22Rv1 (cell line): Measurements from ENCODE around the gene TPM3.

ENCODE experiments used
- H3K27ac ChIP-seq: fragments of 450-650 bp; 2 replicates; pipeline ENCODE4 v1.5.1; 2017
- ZFX ChIP-seq: fragments of 450-650 bp; IDR thresholded peaks from 2 replicates; pipeline ENCODE4 v1.6.1; 2017; ENCODE audit warnings: antibody characterized with exemption, borderline replicate concordance
- TF ChIP-seq, protein P1 (sequence below): fragments of 450-650 bp; IDR thresholded peaks from 2 replicates; pipeline ENCODE4 v1.5.1; 2017; ENCODE audit warnings: mild to moderate bottlenecking

TPM3 gene

DNA sequence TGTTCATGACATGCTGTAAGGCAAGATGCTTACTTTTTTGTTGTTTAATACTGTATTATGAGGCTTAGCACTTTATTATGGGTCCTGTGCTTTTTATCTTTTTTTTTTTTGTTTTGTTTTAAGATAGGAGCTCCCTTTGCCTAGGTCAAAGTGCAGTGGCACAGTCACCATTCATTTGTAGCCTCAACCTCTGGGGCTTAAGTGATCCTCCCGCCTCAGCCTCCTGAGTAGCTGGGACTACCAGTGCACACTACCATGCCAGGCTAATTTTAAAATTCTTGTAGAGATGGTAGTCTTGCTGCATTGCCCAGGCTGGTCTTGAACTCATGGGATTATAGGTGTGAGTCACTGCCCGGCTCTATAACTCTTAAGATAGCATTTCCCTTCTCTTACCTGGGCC is 33.5 kb upstream of the TPM3 start:
- TF ChIP-seq, protein P1, sequence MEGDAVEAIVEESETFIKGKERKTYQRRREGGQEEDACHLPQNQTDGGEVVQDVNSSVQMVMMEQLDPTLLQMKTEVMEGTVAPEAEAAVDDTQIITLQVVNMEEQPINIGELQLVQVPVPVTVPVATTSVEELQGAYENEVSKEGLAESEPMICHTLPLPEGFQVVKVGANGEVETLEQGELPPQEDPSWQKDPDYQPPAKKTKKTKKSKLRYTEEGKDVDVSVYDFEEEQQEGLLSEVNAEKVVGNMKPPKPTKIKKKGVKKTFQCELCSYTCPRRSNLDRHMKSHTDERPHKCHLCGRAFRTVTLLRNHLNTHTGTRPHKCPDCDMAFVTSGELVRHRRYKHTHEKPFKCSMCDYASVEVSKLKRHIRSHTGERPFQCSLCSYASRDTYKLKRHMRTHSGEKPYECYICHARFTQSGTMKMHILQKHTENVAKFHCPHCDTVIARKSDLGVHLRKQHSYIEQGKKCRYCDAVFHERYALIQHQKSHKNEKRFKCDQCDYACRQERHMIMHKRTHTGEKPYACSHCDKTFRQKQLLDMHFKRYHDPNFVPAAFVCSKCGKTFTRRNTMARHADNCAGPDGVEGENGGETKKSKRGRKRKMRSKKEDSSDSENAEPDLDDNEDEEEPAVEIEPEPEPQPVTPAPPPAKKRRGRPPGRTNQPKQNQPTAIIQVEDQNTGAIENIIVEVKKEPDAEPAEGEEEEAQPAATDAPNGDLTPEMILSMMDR = no peak
- no peak for TF ChIP-seq ZFX
- no peak overlapping the region for H3K27ac ChIP-seq

DNA sequence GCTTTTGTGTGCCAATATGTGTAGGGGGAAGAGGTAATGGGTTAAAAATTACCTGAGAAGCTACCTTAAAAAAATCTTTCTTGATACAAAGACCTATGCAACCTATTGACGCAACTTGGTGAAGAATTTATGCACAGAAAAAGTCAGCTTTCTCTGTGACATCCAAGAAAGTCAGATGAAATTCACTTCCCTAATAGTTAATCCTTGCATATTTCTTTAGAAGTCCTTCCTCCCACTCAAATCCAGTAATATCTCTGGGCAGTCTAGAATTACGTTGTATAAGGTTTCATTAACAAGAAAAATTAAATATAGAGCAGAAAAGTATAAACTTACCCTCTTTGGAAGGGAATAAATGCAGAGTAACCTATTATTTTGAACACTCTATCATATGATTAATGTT is 31.7 kb upstream of the TPM3 start:
- H3K27ac ChIP-seq = no peak overlapping the region
- TF ChIP-seq, protein P1 = no peak
- TF ChIP-seq ZFX = no peak

DNA sequence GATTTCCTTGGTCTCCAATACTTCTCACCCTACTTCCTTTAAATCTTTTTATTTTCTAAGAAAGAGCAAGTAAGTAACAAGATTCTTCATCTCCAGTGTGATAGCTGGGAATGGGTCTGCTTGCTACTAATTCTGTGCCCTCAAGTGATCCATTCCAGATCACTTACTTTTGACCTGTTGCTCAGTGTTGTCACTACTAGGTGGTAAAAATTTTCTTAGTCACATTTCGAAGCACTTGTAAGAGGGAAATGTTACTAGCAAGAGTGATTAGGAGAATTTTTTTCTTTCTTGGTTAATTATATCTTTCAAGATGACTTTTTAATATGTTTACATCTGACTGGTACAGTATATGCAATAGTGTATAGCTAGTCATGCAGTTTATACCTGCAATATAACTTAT is 31.0 kb upstream of the TPM3 start:
- H3K27ac ChIP-seq = no peak overlapping the region
- TF ChIP-seq, protein P1 = no peak

DNA sequence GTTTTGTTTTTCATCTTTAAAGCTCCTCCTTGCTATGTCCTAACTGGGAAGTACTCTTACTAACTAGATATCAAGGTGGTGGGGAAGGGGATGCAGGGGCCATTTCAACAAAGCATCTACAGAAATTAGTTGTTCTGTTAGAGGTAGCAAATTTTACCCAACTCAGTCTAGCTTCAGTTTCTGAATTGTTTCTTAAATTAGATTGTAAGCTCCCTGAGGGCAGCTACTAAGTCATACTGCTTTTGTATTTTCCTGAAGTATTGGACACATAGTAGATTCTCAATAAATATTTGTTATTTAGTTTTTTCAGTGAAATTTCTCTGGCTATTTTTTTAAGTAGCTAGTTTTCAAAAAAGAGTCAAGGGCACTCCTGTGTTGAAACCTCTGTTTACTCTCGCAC is 30.6 kb upstream of the TPM3 start:
- TF ChIP-seq ZFX = no peak
- TF ChIP-seq, protein P1 = no peak
- H3K27ac ChIP-seq = no peak overlapping the region

DNA sequence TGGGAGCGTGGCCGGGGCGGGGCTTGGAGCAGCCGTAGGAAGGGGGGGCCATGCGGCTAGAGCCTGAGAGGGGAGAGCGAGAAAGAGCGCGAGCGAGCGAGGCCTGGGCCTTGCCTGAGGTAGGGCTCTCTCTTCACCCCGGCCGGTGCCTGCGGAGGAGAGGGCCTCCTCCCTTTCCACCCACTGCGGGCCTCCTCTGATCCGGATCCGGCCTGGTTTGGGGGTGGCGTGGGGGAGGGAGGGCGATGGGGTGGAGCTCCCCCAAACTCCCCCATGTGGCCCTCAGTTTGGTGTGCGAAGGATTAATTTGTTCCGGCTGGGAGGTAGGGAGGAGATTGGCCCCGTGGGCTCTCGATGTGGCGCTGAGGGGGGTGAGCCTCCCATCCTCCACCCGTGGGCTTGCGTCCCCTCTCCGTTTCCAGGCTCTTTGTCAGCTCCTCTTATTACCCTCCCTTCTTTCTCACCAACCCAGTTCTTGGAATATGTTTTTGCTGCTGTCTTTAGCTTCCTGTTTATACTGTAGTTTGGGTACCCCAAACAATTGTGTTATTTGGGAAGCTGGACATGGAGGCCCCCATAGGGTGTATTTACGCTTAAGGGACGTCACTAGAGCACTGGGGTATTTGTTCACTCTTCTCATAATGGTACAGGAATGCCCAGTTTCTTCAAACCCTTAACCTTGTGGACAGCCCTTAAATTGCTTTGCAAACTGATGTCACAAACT is 29.5 kb upstream of the TPM3 start:
- H3K27ac ChIP-seq = peak overlapping the region; percentile 90
- TF ChIP-seq ZFX = peak; percentile 86; the same call in 1 of the 2 replicates
- TF ChIP-seq, protein P1 = no peak

DNA sequence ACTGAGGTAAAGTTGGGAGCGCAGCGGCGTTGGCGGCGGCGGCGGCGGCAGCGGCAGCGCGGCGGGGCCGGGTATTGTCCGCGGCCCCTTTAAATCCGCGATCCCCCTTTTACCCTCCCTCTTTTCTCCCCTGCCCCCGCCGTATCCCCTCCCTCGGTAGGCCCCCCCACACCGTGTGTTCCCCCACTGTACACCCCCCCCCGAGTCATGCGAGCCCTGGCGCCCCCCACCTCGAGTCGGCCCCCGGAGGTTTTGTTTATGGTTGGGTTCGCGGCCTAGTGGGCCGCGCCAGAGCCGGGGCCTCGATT is 29.0 kb upstream of the TPM3 start:
- TF ChIP-seq, protein P1 = no peak
- TF ChIP-seq ZFX = no peak
- H3K27ac ChIP-seq = peak overlapping the region; percentile 90

DNA sequence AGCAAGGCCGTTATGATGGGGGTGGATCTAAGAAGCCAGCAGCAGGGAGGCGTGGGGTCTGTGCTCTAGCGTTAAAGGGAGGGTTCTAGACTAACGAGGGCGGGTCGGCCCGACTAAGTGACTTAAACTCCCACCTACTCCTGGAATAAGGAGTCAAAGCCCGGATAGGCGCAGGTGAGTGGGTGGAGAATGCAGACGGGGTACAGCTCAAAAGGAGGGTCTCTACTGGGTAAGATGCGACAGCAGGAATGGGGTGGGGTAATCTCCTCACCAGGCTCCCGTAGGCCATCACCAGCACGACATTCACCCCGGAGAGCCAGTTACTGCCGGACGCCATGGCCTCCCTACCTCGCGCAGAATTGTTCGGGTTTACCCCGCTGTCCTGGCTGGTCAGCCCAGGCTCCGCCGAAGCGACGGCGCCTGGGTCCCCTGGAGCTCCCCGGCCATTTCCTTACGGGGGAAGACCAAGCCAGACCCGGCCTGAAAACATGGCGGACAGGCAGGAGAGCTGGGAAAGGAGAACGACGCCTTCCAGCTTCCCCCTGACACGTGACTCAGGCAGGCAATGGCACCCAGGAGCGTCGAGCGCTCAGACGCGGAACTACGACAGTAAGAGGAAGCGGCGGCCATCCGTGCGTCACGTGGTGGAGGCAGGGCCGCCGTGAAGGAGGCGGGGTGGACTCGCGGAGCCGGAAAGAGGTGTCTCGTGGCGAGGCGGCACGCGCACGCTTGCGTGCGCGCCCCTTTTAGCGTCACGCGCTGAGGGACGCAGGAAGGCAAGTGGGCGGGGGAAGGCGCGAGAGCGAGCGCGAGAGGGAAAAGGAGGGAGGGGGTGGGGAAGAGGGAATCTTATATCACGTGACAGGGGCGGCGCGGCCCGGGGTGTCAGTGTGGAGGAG is 28.4 kb upstream of the TPM3 start, which contains the start of gene UBAP2L:
TSS of gene UBAP2L (plus strand) at position 885 of the 899 bp plus-strand sequence. CDS start 4,169 bp downstream, outside the sequence.
- H3K27ac ChIP-seq = peak within 1 kb of the TSS; percentile 90
- TF ChIP-seq, protein P1 = no peak
- TF ChIP-seq ZFX = no peak
